Progenitor cell of endocrine pancreas (in vitro differentiated cells): ENCODE results near the gene SNCAIP. TPM values are rescaled to one million over a fixed set of nuclear protein-coding genes. Genes with fewer than 3 reads are reported as not detected.

ENCODE experiments used
- DNase-seq: peaks from one replicate; pipeline ENCODE4 v3.0.0; 2021; ENCODE audit warnings: low spot score; ENCODE audit not compliant: unreplicated experiment
- H3K27ac Mint-ChIP-seq: 2 replicates; pipeline ENCODE4 v1.8.0; 2021; ENCODE audit warnings: mild to moderate bottlenecking, moderate library complexity, mixed read lengths
- H3K27me3 Mint-ChIP-seq: 2 replicates; pipeline ENCODE4 v1.8.0; 2021; ENCODE audit warnings: mixed read lengths
- H3K36me3 Mint-ChIP-seq: 2 replicates; pipeline ENCODE4 v1.8.0; 2022; ENCODE audit warnings: mixed read lengths; ENCODE audit not compliant: insufficient read depth
- H3K4me1 Mint-ChIP-seq: 2 replicates; pipeline ENCODE4 v1.8.0; 2021; ENCODE audit warnings: low read depth, mixed read lengths
- H3K4me3 Mint-ChIP-seq: 2 replicates; pipeline ENCODE4 v1.8.0; 2021; ENCODE audit warnings: low read depth, mild to moderate bottlenecking, moderate library complexity, mixed read lengths
- H3K9me3 Mint-ChIP-seq: 2 replicates; pipeline ENCODE4 v1.8.0; 2021; ENCODE audit warnings: low read depth, mixed read lengths
- CTCF ChIP-seq: fragments of 200-600 bp; sonication (generic); IDR thresholded peaks from one replicate; pipeline ENCODE4 v1.5.0; 2021; ENCODE audit warnings: antibody characterized with exemption, mild to moderate bottlenecking; ENCODE audit not compliant: unreplicated experiment
- total RNA-seq: library from RNA; stranded (reverse); gene quantifications from 2 replicates; pipeline ENCODE4 v1.2.1, GENCODE V29; 2021

Gene SNCAIP
- total RNA-seq, 1 donor from 2014 or later: 13.7 TPM

DNA sequence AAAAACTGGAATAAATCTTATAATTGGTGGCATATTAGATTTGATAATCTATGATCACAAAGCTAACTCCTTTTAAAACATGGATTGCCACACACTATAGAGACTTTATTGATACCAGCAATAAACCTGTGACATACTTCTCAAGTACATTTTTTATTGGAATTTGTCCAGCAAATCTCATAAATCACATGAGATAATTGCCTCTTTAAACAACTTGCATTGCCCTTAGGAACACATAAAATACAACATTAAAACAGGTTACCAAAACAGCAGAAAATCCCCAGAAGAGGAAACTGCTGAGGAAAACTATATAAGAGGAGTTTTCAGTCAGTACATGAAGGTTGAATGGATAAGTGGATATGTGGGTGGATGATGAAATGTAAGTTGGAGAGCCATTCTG is 124.6 kb downstream of the SNCAIP start:
- peaks cover 8% of the 10 kb centered on the region for H3K36me3 Mint-ChIP-seq
- no peak overlapping the region for H3K4me3 Mint-ChIP-seq
- H3K27ac Mint-ChIP-seq: no peak overlapping the region
- H3K4me1 Mint-ChIP-seq: peaks cover 3% of the 10 kb centered on the region
- H3K9me3 Mint-ChIP-seq: no peaks in the 10 kb centered on the region
- H3K27me3 Mint-ChIP-seq: no peaks in the 10 kb centered on the region
- DNase-seq: no peak
- TF ChIP-seq CTCF: no peak

GRCh38 chr5:122439645-122440044 is 127.6 kb downstream of the SNCAIP start:
- Mint-ChIP-seq H3K4me3 (no peak overlapping the region), H3K27me3 (no peaks in the 10 kb centered on the region), H3K9me3 (no peaks in the 10 kb centered on the region), H3K36me3 (peaks cover 11% of the 10 kb centered on the region), H3K27ac (no peak overlapping the region), H3K4me1 (peaks cover 3% of the 10 kb centered on the region)
- TF ChIP-seq CTCF: no peak
- no peak for DNase-seq

- no peak overlapping the region for H3K4me3 Mint-ChIP-seq
- no peaks in the 10 kb centered on the region for H3K9me3 Mint-ChIP-seq
- no peak for DNase-seq
- no peak for TF ChIP-seq CTCF
- peaks cover 11% of the 10 kb centered on the region for H3K36me3 Mint-ChIP-seq
- no peak overlapping the region for H3K27ac Mint-ChIP-seq
- no peaks in the 10 kb centered on the region for H3K4me1 Mint-ChIP-seq
- no peaks in the 10 kb centered on the region for H3K27me3 Mint-ChIP-seq
These were observed 130.9 kb downstream of the SNCAIP start for GRCh38 chr5:122442938-122443337.

DNA sequence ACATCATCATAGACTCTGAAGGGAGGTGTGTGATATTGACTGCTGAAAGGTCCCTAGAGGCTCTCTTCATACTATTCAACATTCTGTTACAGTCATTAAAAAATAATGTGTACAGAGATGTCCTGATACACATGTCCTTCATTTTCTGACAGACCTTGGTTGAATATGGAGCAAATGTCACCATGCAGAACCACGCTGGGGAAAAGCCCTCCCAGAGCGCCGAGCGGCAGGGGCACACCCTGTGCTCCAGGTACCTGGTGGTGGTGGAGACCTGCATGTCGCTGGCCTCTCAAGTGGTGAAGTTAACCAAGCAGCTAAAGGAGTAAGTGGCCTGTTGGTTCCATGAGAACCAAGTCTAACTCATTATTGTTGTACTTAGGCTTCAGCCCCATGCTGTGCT is 132.4 kb downstream of the SNCAIP start:
- Mint-ChIP-seq H3K27ac (no peak overlapping the region), H3K9me3 (no peaks in the 10 kb centered on the region), H3K36me3 (peaks cover 10% of the 10 kb centered on the region), H3K4me3 (no peak overlapping the region), H3K27me3 (no peaks in the 10 kb centered on the region), H3K4me1 (no peaks in the 10 kb centered on the region)
- TF ChIP-seq CTCF: no peak
- no peak for DNase-seq

DNA sequence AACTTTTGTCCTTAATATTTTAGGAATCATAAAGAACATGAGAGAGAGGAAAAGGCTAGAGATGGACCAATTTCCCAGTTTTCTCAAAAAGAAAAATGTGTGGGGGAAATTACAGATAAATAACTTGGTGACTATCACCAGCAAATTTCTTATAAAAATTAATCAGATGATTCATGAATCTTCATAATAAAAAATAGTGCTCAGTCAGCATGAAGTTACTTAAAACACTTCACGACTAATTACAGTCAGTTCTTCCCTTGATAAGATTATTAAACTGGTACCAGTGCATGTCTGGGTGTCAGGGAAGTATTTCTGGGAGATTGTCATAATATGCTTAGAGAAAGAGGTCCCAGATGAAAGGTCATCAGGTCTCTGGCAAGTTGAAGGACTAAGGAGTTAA is 133.0 kb downstream of the SNCAIP start:
- no peak for TF ChIP-seq CTCF
- H3K4me1 Mint-ChIP-seq: no peaks in the 10 kb centered on the region
- H3K36me3 Mint-ChIP-seq: peaks cover 10% of the 10 kb centered on the region
- DNase-seq: no peak
- H3K27ac Mint-ChIP-seq: no peak overlapping the region
- no peaks in the 10 kb centered on the region for H3K9me3 Mint-ChIP-seq
- no peaks in the 10 kb centered on the region for H3K27me3 Mint-ChIP-seq
- H3K4me3 Mint-ChIP-seq: no peak overlapping the region
